Measurements from ENCODE around the gene MED9. TPM values are rescaled to one million over a fixed set of nuclear protein-coding genes. Genes with fewer than 3 reads are reported as not detected.

Gene MED9
- total and polyA plus RNA-seq, 2 of the 4 experiments (the other 2 are of a cell fraction) = 6.1 to 10.1 TPM

DNA sequence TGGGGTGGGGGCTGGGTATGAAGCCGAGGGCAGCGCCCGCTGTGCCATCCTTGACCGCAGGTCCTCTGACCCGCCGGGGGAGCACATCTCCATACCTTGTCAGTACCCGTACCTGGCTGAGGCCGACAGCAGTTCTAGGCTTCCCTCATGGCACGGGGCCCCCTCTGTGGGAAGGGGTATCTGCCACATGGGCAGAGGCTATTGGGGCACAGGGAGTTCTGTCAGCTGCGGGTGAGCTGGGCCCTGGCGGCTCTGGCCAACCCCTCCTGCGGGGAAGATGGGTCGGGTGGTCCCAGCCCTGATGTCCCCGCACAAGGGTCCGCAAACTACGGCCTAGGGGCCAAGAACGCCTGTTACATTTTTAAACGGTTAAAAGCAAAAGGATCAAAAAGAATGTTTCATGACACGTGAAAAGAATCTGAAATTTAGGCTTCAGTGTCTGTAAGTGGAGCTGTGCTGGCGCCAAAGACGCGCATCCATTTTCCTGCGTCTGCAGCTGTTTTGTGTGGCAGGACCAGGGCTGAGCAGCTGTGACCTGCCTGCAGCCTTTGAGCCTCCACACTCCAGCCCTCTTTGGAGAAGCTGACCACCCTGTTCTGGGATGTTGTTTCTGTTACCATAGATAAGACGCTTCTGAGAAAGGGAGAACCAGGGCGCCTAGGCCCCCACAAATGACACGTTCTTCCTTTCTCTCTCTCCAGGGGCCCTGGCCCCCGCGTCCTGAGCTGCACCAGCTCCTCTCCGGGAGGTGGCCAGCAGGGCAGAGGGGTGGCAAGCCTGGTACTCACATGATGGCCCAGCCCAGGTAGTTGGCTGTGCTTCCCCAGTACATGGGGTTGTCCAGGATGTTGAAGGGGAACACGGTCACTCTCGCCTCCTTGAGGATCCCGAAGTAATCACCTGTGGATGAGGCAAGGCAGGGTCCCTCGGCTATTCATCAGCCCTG is 32.1 kb downstream of the MED9 start:
- TF ChIP-seq NFE2L2 (IDR thresholded peaks at IDR 0.05; ENCODE audit: low read depth, low read length) (no peak), MAZ (IDR thresholded peaks at IDR 0.05; ENCODE audit: borderline replicate concordance, low read depth, low read length) (no peak), RFX5 (IDR thresholded peaks at IDR 0.05; ENCODE audit: low read depth, low read length) (no peak), FOS (IDR thresholded peaks at IDR 0.05; ENCODE audit: low read depth, low read length) (no peak), CEBPB (IDR thresholded peaks at IDR 0.05; ENCODE audit: low read depth, low read length) (no peak)
- TF ChIP-seq, protein P1, sequence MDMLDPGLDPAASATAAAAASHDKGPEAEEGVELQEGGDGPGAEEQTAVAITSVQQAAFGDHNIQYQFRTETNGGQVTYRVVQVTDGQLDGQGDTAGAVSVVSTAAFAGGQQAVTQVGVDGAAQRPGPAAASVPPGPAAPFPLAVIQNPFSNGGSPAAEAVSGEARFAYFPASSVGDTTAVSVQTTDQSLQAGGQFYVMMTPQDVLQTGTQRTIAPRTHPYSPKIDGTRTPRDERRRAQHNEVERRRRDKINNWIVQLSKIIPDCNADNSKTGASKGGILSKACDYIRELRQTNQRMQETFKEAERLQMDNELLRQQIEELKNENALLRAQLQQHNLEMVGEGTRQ (IDR thresholded peaks at IDR 0.05; ENCODE audit: low read depth, low read length) = no peak
- TF ChIP-seq, protein P2, sequence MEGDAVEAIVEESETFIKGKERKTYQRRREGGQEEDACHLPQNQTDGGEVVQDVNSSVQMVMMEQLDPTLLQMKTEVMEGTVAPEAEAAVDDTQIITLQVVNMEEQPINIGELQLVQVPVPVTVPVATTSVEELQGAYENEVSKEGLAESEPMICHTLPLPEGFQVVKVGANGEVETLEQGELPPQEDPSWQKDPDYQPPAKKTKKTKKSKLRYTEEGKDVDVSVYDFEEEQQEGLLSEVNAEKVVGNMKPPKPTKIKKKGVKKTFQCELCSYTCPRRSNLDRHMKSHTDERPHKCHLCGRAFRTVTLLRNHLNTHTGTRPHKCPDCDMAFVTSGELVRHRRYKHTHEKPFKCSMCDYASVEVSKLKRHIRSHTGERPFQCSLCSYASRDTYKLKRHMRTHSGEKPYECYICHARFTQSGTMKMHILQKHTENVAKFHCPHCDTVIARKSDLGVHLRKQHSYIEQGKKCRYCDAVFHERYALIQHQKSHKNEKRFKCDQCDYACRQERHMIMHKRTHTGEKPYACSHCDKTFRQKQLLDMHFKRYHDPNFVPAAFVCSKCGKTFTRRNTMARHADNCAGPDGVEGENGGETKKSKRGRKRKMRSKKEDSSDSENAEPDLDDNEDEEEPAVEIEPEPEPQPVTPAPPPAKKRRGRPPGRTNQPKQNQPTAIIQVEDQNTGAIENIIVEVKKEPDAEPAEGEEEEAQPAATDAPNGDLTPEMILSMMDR (conservative IDR thresholded peaks at IDR 0.05; ENCODE audit: low read depth, low read length) = no peak
- Histone ChIP-seq H2AK9ac (replicated peaks; ENCODE audit: low read depth, low read length, poor library complexity) (peak overlapping the region; percentile 13), H3K4me3 (ENCODE audit: insufficient read depth, low read depth, low read length) (no peak overlapping the region), H4K20me1 (ENCODE audit: insufficient read depth, low read length) (peaks cover 22% of the 10 kb centered on the region), H2BK120ac (ENCODE audit: low read depth, low read length) (no peak overlapping the region), H3K4me2 (ENCODE audit: low read depth, low read length) (no peak overlapping the region), H3K14ac (replicated peaks; ENCODE audit: low read depth, low read length) (no peak overlapping the region), H2AK5ac (ENCODE audit: low read depth, low read length) (no peak overlapping the region), H2AFZ (replicated peaks; ENCODE audit: low read length, poor library complexity) (no peak overlapping the region), H3K9me1 (ENCODE audit: insufficient read depth, low read length) (peaks cover 4% of the 10 kb centered on the region; the same call in 1 of the 2 replicates), H2BK20ac (ENCODE audit: low read depth, low read length) (no peak overlapping the region), H3K23ac (ENCODE audit: low read depth, low read length) (no peak overlapping the region), H3K4ac (ENCODE audit: low read depth, low read length) (no peak overlapping the region), H3K9me3 (ENCODE audit: control insufficient read depth, insufficient read depth, low read length) (no peaks in the 10 kb centered on the region), H3K27me3 (ENCODE audit: control insufficient read depth, insufficient read depth, low read length) (0 out of 2 replicates have a peak, but pooled peaks cover 1% of the 10 kb centered on the region), H3K79me1 (ENCODE audit: low read depth in 1 of 2, low read length in 2 of 2) (no peaks in the 10 kb centered on the region), H3K36me3 (ENCODE audit: control insufficient read depth, insufficient read depth, low read length) (no peaks in the 10 kb centered on the region), H4K8ac (ENCODE audit: low read depth in 2 of 2, low read length in 2 of 2) (no peak overlapping the region), H3K27ac (ENCODE audit: insufficient read depth, low read length) (no peak overlapping the region), H3K9ac (ENCODE audit: low read depth, low read length) (no peak overlapping the region), H2BK5ac (ENCODE audit: low read depth, low read length, poor library complexity, severe bottlenecking) (no peak overlapping the region), H3K18ac (ENCODE audit: low read depth, low read length) (no peak overlapping the region), H3K56ac (ENCODE audit: extremely low read depth, insufficient read depth, low read length) (no peak overlapping the region), H2BK15ac (ENCODE audit: low read depth, low read length) (no peak overlapping the region), H4K91ac (ENCODE audit: insufficient read depth, low read depth, low read length) (no peak overlapping the region), H3K4me1 (ENCODE audit: control insufficient read depth, insufficient read depth, low read length) (peaks cover 9% of the 10 kb centered on the region), H4K5ac (ENCODE audit: low read depth, low read length) (no peak overlapping the region)
- 91% methylated on average over 18 of the region's 33 CpGs; no CpG with 5 or more reads in 1 of the 2 experiments for WGBS, 2 experiments (ENCODE audit: extremely low coverage in 2 of 2, insufficient read length in 1 of 2)
- CTCF ChIA-PET = interaction anchor here (1.0 kb wide), 1 partner anchor 12 kb away, joined by 5 read pairs; the partner anchor contains the start of gene RASD1
- BruUV-seq (replicated peaks) = no TSS peak
- in situ Hi-C loops (cut with MboI; ENCODE audit: low sequenced_read_pairs) = no loop called here
- ATAC-seq (ENCODE audit: low read depth) (no peak), DNase-seq (no peak)
- dilution Hi-C loops (cut with HindIII; ENCODE audit: low sequenced_read_pairs, unreplicated experiment) = no loop called here
- POLR2A ChIA-PET (ENCODE audit: unreplicated experiment) = no interaction called here
- intact Hi-C loops (cut with micrococcal nuclease) = no loop called here
